Measurements from ENCODE around the gene SPNS2.

Gene SPNS2

DNA sequence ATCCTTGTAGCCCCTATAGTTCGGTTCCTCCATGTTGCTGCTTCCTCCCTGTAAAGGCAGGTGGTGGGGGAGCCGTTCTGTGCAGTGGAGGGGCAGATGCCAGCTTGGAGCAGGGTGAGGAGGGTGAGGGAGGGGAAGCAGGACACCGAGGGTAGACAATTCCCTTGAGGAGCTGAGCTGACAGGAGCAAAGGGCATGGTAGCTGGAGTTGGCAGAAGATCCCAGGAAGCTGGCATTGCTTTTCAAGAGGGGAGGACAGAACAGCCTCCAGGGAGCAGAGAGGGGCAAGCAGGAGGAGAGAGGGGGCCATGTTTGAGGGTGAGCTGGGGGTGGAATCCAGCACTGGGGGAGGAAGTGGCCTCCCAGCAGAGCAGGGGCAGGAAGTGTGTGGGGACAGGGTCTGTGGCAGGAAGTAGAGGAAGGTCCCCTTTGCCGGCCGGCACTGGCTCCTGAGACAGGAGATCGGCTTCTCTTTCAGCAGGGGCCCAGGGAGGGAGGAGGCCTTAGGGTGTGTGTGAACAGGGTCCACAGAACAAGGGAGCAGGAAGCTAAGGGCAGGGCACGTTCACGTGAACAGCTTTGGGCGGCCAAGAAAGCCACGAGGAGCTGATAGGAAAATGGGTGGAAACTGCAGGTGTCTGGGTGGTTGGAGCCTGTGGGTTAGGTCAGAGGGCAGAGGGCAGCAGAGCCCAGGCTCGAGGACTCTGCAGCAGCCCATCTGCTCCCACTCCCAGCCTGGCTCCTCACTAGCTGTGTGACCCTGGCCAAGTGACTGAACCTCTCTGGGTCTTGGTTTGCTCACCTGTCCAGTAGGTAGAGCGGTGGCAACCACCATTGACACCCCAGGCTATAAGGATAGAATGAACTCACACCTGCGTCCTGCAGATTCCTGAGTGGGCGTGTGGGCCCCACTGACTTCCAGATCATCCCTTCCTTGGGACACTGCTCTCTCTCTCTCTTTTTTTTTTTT, 17.5 kb upstream of the SPNS2 start:
- DNase-seq (ENCODE audit: extremely low read depth in 1 of 2, low read depth in 1 of 2) = peak; percentile 18 to 39

DNA sequence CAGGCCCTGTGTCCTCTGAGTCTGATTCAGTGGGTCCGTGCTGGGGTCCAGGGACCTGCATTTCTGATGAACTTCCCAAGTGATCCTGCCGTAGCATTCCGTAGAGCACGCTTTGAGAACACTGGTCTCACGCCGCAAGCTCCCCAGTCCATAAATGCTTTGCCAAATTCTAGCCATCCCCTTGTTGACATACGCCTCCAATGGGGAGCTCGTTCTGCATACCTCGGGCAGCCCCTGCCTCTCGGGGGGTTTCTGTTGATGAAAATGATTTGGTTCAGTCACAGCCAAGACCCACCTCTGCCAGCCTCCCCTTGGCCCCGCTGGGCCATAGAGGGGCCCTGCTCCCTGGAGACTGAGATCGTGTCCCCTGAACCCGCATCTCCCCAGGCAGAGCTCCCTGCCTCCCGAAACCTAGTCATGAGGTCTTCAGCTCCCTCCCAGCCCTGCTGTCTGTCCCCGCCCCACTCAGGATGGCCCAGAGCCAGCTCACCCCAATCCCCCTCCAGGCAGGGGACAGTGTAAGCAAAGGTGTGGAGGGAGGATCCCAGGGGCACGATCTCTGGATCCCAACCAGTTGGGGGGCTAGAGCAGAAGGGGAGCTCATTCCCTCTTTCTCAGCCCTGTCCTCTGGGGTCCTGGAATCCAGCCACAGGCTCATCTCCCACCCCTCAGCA, 16.2 kb upstream of the SPNS2 start:
- DNase-seq (ENCODE audit: extremely low read depth in 1 of 2, low read depth in 1 of 2) = no peak

DNA sequence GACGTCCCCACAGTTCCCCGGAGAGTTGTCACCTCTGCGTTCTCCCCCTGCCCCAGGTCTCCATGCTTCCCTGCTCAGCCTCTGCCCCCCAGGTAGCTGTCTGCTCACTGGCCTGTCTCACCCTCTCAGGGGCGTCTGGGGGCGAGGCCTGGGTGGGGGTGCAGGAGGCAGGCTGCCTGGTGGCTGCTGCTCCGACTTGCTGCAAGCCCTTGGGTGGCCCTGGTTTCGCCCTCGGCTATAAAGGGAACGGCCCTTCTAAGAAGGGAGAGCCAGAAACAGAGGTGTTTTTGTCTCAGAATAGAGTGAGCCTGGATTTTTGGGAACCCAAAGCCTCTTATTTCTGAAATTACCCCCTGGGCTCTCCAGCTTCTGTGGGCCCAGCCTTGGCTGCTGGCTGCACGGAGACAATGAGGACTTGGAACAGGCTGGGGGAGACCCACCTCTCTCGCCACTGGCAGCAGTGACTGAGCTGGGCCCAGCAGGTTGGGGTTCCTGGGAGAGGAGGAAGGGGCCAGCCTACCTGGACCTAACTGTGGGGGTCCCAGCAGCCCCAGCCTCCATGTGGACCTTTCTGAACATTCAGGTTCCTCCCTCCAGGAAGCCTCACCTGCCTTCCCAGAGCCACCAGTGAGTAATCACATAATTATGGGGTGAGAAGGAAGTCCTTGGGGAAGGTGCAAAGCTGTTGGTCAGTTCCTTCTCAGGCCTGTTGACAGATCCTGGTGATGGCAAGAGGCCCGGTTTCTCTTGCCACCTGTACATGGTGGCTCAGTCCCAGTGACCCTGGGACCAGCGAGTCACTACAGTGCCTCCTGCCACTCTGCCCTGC, 15.5 kb upstream of the SPNS2 start:
- DNase-seq (ENCODE audit: extremely low read depth in 1 of 2, low read depth in 1 of 2) = no peak

DNA sequence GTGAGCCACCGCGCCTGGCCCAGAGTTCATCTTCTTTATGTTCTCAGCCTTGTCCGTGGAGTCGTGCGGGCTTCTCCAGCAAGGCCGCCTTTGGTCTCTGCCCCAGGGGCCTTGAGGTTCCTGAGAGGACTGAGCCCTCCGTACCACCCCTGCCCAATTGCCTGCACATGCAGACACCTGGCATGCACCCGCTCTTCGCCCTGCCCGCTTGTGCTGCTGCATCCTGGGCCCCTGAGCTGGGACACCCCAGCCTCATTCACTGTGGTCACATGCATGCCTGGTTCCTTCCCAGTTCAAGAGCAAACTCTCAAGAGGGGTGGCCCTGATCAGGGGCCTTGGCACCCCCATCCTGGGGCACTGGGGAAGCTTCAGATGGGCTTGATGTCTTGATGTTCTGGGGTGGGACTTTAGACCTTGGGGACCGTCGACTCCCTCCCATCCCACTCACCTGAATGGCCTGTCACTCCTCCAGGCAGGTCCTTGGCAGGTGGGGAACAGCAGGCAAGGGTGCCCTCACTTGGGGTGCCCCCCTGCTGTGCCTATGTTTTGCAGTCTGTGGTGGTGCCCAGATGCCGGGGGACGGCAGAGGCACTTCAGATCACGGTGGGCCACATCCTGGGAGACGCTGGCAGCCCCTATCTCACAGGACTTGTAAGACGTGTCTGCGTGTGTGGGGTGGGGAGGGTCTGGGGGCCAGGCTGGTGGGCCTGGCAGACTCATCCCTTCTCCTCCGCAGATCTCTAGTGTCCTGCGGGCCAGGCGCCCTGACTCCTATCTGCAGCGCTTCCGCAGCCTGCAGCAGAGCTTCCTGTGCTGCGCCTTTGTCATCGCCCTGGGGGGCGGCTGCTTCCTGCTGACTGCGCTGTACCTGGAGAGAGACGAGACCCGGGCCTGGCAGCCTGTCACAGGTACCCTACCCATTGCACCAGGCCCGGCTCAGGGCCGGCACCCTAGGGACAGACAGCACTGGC, 12.7 kb upstream of the SPNS2 start:
- peak; percentile 28 to 32 for DNase-seq (ENCODE audit: extremely low read depth in 1 of 2, low read depth in 1 of 2)

DNA sequence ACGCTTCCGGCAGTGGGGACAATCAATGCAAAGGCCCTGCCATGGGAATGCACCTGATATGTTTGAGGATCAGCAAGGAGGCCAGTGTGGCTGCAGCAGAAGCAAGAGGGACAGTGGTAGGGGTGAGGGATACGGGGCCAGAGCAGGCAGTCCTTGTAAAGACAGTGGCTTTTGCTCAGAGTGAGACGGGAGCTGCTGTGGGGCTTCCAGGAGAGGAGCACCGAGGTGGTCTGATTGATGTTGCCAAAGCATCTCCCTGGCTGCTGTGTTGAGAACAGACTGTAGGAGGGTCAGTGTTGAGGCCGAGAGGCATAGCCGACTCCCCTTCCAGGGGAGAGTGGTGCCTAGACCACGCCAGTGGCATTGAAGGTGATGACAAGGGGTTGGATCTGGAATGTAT, 11.4 kb upstream of the SPNS2 start:
- no peak for DNase-seq (ENCODE audit: extremely low read depth in 1 of 2, low read depth in 1 of 2)

DNA sequence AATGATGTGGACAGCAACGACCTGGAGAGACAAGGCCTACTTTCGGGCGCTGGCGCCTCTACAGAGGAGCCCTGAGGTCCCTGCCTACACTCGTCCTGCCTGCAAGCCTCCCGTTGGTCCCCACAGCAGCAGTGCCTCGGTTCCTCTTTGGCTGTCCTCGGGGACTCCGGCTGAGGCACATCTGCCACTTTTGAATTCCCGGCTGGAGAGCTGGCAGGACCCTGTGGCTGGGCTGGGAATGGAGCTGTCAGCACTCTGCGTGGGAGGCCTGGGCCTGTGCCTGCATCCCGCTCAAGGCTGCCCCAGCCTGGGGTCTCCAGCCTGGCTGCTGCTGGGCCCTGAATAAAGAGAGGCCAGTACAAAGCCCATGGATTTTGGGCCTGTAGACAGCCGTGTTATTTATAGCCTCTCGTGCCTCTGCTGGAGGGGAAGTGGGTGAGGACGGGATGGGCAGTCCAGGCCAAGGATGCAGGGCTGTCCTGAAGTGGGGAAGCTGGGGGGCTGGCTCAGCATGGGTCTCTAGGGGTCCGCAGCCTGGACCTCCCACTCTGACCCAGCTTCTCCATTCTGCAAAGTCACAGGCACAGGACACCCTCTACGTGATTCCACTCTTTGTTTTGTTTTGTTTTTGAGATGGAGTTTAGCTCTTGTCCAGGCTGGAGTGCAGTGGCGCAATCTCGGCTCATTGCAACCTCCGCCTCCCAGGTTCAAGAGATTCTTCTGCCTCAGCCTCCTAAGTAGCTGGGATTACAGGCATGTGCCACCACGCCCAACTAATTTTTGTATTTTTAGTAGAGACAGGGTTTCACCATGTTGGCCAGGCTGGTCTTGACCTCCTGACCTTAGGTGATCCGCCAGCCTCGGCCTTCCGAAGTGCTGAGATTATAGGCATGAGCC, 10.6 kb upstream of the SPNS2 start:
- no peak for DNase-seq (ENCODE audit: extremely low read depth in 1 of 2, low read depth in 1 of 2)

DNA sequence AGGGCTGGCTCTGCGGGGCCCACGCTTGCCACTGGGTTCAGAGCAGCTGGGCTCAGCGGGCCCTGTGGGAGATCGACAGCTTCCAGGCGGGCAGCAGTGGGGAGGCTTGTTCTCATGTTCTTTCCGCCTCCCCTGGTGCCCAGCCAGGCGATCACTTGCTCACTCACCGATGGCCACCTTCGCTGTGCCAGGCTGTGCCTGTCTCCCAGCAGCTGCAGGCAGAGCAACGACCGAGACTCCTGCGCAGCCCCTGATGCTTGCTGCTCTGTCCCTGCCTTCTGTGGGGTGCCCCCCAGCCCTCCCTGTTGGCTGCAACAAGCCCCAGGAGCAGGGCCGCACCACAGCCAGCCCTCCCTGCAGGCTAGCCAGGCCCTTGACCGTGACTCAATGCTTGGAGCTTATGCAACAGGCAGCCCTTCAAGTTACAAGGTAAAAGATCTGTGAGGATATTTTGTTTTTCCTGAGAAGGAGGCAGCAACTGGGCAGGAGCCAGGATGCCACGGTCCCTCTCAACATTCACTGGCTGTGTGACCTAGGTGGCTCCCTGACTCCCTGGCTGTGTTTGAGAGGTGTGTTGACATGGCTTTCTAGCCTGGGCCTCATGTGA, 9.6 kb upstream of the SPNS2 start:
- DNase-seq (ENCODE audit: extremely low read depth in 1 of 2, low read depth in 1 of 2) = no peak

DNA sequence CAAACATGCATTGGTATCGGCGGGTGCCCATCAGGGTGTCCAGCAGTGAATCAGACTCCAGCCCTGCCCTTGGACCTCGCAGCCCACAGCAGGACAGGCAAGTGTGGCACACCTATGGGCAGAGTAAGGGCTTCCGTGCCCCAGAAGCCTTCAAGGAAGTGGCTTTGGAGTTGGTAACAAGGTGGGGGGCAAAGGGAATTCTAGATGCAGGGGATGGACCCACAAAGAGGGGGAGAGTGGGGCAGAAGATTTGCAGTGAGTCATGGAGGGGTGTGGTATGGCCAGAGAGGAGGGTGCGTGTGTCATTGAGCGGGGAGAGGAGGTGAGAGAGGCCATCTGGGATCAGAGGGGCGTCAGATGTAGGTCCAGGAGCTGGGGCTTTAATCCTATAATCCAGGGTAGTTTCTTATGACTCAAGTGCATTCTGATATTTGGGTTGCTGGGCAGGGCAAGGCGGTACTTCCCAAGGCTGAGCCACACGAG, 8.5 kb upstream of the SPNS2 start:
- no peak for DNase-seq (ENCODE audit: extremely low read depth in 1 of 2, low read depth in 1 of 2)

DNA sequence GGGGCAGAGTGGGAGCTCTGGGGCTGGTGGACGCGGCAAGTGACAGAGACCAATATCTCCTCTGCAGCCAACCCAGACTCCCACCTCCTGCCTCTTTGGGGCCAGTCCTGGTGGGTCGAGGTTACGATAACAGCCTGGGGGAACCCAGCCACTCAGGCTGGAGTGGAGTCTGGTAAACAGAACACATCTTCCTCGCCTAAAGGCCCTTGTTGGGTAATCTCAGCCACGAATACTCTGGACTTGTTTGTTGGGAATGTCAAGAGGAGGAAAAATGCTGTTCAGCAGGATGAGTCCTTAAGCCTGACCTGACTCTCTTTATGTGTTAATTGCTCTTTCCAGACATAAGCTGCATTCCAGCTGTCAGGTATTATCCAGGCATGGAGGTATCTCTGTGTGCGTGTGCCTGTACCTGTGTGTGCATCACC, 8.0 kb upstream of the SPNS2 start:
- no peak for DNase-seq (ENCODE audit: extremely low read depth in 1 of 2, low read depth in 1 of 2)

DNA sequence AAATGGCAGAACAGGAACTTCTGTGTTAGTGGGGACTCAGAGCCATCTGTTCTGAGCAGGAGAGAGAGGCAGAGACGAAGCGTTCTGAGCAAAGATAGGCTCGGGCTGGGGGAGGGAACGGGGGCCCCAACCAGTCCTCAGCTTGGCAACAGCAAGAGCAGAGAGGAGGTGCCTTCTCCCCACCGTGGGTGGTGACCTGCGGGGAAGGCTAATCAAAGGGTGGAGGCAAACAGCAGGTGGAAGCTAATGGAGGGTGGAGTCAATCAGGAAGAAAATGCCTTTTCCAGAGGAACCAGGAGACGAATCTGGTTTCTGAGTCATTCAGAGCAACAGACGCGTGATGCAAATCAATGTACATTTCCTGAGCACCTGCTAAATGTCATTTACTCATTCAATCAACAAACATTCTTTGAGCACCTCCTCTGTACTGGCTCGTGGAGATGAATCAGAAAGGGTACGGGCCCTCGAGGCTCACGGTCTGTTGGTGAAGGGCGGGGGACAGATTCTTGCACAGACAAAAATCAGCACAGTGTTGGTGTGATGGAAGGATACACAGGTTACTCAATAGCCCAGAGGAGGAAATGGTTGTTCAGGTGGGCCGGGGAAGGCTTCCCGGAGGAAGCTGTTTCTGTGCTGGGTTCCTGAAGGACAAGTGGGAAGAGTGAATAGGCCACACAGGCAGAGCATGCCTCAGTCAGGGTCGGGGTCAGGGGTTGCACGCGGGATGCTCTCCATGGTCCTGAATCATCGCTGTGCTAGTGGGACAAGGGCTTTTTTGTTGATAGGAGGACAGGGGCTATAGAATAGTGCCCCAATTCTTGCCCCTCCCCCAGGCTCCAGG, 5.7 kb upstream of the SPNS2 start:
- no peak for DNase-seq (ENCODE audit: extremely low read depth in 1 of 2, low read depth in 1 of 2)

DNA sequence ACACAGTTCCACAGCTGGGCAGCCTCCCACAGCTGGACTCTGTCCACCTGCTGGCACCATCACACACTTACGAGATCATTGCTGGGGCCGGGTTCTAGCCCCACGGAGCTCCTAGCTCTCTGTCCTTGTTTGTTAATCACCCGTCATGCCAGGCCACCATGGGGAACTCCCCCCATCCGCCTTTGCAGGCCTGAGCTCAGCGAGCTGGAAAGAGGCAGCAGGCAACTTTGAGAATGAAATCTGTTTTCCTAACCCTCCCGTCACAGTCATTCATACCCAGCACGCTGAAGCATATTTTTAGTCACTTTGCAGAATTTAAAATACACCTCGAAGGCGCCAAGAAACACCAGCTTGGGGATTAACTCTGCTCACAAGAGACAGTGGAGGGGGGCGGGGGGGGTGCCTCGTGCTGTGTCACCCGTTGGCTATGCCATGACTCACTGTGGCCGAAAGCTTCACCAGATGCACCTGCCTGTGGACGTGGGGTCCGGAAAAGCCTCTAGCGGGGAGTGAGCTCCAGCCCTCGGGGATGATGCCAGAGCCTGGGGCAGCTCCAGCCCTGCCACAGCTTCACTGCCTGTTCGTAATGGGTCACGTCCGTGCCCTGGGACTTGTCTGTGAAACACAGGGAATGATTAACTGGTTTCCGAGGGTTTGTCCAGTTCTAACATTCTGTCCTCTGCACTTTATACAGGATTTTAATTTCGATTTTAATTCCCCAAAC, 1.4 kb upstream of the SPNS2 start:
- DNase-seq (ENCODE audit: extremely low read depth in 1 of 2, low read depth in 1 of 2) = no peak

DNA sequence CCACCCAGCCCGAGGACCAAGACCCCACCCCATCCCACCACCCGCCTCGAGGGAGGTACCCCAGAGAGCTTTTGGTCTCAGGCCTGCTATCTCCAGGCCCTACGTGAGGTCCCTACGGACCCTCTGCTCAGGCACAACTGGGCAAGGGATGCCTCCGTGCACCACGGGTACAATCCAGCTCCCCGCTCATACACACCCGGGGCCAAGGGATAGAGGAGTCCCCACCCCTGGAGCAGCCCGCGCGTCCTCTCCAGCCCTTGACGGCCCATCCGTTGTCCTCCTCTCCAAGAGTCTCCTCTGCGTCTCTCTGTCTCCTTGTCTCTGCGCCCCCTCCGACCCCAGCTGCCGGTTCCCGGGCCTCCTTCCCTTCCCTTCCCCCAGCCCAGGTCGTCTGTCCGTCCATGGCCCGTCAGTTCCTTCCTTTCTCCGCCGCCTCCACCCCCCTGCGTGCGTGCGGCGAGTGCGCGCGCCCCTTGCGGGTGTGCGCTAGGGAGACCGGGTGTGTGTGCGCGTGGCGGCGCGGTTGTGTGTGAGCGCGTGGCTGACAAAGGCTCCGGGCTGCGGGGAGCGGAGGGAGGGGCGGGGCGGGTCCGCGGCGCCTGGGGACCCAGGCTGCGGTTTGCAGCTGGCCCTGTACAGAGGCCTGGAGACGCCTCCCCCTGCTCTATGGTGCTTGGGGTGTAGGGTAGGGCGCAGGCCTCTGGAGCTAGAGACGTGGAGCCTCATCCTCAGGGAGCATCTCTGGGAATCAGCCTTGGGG, 930 bp downstream of the SPNS2 start:
- DNase-seq (ENCODE audit: extremely low read depth in 1 of 2, low read depth in 1 of 2) = no peak

DNA sequence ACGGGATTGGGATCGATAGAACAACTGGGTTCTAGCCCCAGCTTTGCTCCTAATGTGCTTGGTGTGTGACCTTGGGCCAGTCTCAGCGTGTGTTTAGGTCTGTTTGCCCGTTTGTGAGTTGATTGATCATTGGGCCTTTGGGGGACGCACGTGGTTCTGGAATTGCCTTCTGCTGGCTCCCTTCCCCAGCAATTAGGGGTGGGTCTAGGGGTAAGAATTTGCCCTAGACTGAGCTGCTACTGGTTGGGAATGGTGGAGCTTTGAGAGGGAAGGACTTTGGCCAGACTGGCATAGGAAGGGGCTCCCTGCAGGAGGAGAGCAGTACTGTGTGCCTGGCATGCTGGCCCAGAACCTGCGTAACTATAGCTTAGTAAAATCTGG, 1.5 kb downstream of the SPNS2 start:
- DNase-seq (ENCODE audit: extremely low read depth in 1 of 2, low read depth in 1 of 2) = no peak

DNA sequence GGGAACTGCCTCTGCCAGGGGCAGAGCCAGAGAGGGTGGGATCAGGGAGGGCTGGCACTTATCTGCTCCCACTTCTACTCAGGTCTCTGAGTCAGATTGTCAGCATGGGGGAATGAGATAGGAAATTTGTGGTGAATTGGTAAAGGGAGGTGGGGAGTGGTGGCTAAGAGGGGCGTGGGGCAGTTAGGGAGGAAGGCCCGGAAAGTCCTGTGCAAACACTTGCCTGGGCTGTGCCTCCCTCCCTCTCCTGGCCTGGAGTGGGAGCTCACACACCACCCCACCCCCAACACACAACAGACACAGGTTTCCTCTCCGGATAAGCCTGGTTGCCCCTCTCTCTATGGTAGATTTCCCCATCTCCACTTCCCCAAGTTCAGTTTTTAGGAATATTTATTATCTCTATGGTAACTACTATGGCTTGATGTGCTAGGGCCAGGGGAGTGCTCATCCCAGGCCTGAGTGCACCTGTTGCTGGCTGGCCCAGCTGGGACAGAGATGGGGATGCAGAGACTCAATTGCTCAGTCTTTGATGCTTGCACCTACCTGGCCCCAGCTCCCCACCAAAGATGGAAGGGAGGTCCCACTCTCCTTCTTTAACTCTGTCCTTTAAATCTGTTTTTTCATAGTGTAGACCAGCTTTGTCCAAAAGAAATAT, 2.7 kb downstream of the SPNS2 start:
- DNase-seq (ENCODE audit: extremely low read depth in 1 of 2, low read depth in 1 of 2) = no peak

DNA sequence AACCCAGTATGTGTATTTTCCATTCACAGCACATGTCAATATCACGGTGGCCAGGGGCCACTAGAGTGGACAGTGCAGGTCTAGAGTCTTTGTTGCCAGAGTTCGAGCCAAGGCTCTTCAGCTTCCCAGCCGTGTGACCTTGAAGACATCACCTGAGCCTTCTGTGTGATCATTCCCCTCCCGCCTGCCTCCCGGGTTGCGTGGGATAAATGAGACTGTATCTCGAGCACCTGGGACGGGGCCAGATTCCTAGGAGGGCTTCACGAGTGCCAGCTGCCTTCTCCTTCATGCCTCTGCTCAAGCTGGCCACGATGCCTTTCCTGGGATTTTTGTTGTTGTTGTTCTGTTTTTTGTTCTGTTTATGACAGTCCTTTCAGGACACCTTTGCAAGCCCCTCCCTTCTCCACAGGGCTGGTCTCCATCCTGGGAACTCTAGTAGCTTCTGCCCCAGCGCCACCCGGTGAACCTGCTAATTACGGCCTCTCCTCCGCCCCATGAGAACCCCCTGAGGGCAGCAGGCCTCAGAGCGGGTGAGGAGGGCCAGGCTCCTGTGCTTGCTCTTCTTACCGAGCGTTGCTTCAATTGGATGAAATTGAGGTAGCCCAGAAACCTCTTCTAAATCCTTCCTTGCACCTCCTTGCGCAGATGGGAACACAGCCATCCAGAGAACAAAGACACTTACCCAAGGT, 3.9 kb downstream of the SPNS2 start:
- DNase-seq (ENCODE audit: extremely low read depth in 1 of 2, low read depth in 1 of 2) = no peak

Measured in stimulated activated CD8-positive, alpha-beta memory T cell treated with anti-CD3 and anti-CD28 coated beads, Interleukin-7, amount 100 ng/mL, for 48 hours (primary cell).